GM18505 (cell line): ENCODE measurements around the gene CDH12.

ENCODE experiments used
- ATAC-seq: cut with Tn5 transposase; IDR thresholded peaks from one replicate; pipeline ENCODE4 v1.9.1; 2021; ENCODE audit not compliant: unreplicated experiment
- POLR2A ChIP-seq: IDR thresholded peaks from 4 replicates; pipeline ENCODE4 v1.6.1; 2011; ENCODE audit warnings: borderline replicate concordance; ENCODE audit not compliant: insufficient read depth, insufficient read length; ENCODE audit errors: extremely low read depth

Gene CDH12

DNA sequence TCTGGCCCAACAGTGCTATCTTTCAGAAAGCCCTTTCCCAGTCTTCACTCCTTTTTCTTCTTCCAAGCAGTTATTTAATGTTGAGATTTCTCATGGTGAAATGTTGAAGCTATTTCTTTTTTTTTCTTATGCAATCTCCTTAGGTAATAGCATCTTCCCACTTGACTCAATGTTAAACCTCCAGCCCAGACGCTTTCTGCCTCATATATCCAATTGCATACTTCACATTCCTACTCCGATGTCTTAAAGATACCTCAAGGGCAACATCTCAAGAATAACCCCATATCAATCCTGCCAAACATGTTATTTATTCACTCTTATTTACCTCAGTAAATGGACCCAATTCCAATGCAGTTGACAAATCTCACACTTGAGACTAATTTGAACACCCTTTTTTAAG lies 187.3 kb downstream of the CDH12 start:
- no peak for ATAC-seq
- TF ChIP-seq POLR2A: no peak

DNA sequence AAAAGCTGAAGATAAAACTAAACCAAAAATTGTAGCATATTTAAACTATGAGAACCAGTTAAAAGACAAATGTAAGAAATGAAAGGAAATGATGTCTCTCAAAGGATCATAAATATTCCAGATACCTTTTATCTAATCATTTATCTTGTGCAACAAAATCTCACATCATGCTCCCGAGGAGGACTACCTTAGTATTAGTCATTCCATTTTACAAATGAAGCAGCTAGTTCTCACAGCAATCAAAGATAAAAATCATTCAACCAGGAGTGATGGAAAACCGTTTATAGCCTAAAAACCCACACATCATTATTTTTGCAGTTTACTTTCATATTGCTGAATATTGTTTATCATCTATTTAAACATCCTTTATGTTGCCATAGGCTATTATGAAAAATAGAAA lies 190.0 kb downstream of the CDH12 start:
- ATAC-seq: no peak
- no peak for TF ChIP-seq POLR2A

DNA sequence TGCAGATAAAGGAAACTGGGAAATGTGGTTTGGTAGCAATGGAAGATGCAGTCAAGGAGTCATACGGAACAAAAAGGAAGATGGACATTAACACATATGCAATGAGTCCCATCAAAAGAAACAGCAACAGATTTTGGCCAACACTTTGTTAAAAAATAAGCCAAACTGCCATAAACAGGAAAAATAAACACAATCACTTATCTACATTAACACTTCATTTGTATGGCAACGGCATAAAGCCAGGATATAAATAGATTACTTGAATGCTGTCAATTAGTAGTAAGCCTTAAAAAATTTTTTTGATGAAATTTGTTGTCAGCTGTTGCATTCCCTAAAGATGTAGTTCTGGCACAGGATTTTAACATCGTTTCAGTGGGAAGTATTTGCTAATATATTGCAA lies 190.8 kb downstream of the CDH12 start:
- no peak for TF ChIP-seq POLR2A
- ATAC-seq: no peak

DNA sequence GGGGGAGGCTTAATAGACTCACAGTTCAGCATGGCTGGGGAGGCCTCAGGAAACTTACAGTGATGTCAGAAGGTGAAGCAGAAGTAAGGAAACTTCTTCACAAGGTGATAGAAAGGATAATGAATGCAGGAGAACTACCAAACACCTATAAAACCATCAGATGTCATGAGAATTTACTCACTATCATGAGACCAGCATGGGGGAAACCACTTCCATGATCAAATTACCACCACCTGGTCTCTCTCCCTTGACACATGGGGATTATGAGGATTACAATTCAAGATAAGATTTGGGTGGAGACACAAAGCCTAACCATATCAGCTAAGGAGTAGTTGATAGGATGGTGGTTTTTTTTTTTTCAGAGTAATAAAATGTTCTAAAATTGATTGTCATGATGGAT lies 201.8 kb downstream of the CDH12 start:
- no peak for ATAC-seq
- no peak for TF ChIP-seq POLR2A

DNA sequence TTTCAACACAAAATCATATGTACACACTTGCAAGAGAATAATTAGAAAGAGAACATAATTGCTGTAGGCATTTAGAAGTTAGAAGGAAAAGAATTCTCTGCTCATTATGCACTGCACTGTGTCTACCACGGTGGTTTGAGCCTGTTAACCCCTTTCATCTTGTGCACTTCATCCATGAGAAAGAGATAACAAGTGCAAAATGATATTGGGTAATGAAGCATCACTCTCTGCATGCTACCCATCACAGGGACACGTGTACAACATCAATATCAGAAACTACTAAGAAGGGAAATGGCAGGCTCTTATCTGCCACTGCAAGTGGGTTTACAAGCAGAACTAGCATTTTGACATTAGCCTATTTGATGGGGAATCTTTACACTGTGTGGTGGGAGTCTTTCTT lies 202.6 kb downstream of the CDH12 start:
- ATAC-seq: no peak
- TF ChIP-seq POLR2A: no peak

DNA sequence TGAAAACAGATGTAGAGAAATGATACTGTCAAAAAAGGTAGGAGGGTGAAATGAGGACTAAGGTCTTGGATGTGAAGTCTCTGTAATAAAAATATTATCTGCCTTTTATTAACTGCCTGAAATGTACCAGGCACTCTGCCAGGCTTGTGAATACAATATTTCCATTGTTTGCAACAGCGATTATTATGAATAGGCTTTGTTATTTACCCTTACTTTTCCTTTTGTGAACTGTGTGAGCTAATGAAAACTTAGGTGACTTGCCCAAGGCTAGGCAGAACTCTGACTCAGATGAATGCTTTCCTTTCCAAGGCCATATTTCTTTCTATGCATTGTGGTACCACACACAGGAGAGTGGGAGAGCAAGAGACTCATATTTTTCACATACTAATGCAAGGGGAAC lies 204.1 kb downstream of the CDH12 start:
- ATAC-seq: no peak

DNA sequence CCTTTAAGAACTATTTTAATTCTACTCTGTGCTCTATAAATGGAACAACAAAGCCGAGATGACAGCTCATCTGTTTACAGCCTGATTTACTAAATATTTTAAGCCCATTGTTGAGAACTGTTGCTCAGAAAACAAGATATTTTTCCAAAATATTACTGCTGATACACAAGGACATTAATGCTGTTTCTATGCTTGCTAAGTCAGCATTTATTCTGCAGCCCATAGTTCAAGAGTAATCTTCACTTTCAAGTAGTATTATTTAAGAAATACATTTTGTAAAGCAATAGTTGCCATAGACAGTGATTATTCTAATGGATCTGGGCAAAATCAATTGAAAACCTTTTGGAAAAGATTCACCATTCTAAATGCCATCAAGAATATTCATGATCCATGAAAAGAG lies 208.3 kb downstream of the CDH12 start:
- TF ChIP-seq POLR2A: no peak
- ATAC-seq: no peak

More for the DNA sequence above, 204.1 kb downstream of the CDH12 start:
- no peak for TF ChIP-seq POLR2A

DNA sequence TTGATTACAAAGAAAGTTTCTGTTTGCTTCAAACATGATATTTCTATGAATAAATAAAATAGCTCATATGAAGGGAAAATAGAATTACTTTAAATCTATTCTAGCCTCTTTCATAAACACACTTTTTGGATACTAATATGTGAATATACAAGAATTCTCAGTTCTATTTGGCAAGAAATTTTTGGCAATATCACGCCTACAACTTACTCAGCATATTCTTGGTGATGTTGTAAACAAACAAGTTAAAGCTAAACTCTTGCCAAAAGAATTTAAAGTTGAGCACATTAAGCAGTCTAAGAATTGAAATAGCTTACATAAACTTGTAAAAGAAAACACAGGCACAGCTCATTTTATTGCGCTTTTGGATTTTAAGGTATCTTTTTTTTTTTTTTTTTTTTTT lies 209.8 kb downstream of the CDH12 start:
- TF ChIP-seq POLR2A: no peak
- no peak for ATAC-seq

DNA sequence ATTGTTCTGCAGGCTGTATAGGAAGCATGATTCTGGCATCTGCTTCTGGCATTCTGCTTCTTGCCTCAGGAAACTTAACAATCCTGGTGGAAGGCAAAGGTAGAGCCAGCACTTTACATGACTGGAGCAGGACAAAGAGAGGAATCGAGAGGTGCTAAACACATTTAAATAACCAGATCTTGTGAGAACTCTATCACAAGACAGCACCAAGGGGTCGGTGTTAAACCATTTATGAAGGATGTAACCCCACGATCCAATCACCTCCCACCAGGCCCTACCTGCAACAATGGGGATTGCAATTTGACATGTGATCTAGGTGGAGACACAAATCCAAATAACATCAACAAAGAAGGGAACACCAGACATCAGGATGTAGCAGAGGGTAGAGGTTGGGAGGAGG lies 221.5 kb downstream of the CDH12 start:
- no peak for ATAC-seq
- no peak for TF ChIP-seq POLR2A

DNA sequence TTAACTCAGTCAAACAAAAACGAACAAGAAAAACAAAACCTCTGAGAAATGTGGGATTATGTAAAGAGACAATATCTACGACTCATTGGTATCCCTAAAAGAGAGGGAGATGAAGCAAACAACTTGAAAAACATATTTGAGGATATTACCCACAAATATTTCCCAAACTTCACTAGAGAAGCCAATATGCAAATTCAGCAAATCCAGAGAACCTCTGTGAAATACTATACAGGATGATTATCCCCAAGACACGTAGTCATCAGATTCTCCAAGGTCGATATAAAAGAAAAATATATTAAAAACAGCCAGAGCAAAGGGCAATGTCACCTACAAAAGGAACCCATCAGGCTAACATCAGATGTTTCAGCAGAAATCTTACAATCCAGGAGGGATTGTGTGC lies 226.1 kb downstream of the CDH12 start:
- no peak for ATAC-seq
- TF ChIP-seq POLR2A: no peak

DNA sequence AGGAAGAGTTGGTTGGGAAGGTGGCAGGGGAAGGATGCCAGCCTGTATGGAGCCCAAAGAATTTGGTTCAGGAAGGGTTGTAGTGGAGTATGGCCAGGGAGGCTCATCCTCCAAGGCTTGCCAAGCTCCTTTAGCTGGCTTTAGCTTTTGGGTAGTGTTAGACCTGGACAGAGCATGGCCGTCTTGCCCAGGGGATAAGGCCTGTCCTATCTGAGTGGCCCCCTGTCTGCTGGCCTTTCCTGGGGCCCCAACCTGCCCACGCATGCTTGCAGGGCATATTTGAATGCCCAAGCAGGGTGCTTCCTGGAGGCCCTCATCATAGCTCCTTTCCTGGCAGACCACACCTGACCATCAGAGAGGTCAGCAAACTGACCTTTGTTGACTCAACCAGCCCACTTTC lies 227.7 kb downstream of the CDH12 start:
- ATAC-seq: no peak
- no peak for TF ChIP-seq POLR2A

DNA sequence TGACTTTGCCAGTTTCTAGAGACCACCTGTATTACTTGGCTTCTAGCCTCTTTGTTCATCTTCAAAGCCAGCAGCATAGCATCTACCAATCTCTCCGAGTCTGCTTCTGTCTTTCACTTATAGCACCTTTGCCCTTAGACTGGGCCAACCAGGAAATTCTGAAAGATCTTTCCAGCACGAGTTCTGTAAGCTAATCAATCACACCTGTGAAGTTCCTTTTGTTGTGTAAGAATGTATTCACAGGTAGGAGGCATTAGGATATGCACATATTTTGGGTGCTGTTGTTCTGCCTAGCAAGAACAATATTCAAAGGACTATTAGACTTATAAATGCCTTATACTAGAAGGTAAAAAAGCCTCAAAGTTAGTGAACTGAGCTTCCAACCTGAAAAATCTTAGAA lies 232.1 kb downstream of the CDH12 start:
- no peak for TF ChIP-seq POLR2A
- ATAC-seq: no peak

DNA sequence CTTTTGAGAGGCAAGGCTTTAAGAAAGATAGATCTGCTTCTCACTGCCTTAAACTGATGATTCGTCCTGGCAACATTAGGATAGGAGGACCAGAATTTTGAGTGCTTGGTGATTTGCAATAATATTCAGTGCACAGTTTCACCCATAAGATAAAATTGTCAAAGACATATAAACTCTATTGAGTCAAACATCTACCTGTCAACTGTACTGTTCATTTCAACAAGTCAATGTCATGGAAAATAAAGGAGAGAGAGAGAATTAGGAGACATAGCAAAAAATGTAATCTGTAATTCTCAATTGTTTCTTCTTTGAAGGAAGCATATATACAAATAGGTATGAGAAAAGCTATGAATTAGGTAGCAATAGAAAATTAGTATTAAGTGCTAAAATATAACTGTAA lies 237.2 kb downstream of the CDH12 start:
- no peak for ATAC-seq
- TF ChIP-seq POLR2A: no peak

DNA sequence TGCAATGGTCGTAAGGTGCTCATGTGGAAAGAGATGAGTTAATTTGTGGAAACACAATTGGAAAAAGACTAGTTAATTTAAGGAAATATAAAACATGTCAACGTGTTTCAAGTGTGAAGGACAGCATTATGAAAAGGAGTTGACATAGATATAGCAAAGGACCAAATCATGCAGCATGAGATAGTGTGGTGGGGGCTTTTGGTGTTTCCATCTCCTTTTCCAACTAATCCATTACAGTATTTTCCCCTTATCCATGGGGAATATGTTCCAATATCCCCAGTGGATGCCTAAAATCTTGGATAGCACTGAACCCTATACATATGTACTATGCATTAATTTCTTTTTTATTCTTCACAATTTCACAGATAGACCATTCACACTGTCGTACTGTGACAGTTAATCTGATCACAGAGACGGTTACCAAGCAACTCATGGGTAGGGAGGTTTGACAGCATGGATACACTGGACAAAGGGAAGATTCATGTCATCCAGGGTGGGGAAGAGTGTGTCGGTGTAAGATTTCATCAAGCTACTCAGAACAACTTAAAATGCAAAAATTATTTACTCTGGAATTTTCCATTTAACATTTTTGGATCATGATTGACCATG lies 238.6 kb downstream of the CDH12 start:
- ATAC-seq: no peak

DNA sequence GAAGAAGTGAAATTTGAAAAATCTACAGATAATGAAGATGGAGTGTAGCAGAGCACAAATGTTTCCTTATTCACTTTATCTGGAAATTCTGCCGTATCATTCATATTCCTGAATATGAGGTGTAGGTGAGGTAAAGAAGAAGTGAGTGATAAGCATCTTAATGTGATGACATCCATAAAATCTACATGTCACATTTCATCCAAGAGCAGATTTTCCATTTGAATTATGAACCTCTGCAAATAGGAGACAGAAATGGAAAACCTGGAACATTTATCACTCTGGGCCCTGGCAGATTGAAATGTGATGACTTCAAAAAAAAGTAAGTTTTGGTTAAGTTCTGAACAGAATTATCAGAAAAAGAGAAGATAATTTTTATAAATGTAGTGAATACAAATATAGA lies 240.2 kb downstream of the CDH12 start:
- no peak for TF ChIP-seq POLR2A
- ATAC-seq: no peak

More for the DNA sequence above, 238.6 kb downstream of the CDH12 start:
- TF ChIP-seq POLR2A: no peak
